A673 (cell line): ENCODE results near the gene PFN2. TPM values are rescaled to one million over a fixed set of nuclear protein-coding genes. Genes with fewer than 3 reads are reported as not detected.

Experiments
- BruUV-seq: library from RNA; stranded (reverse); fragments of 400-500 nt; replicated peaks from 2 replicates; lab custom pipeline; 2021; lab: Mats Ljungman, UMichigan
- CTCF ChIA-PET: fragments of 300-600 bp; sonication (Branson Sonifier 250); formaldehyde crosslinking; loops from one replicate; lab custom pipeline; 2022; ENCODE audit warnings: antibody characterized with exemption; lab: Charles Lee
- POLR2A ChIA-PET: fragments of 300-600 bp; sonication (Branson Sonifier 250); formaldehyde crosslinking; loops from one replicate; lab custom pipeline; 2022; ENCODE audit warnings: antibody characterized with exemption; ENCODE audit not compliant: low non-redundant PET; lab: Charles Lee
- DNase-seq: peaks from one replicate; pipeline ENCODE4 v3.0.0-alpha.2; 2015; ENCODE audit warnings: low spot score
- H3K27ac ChIP-seq: fragments of 200-600 bp; sonication (generic); 2 replicates; pipeline ENCODE4 v1.5.1; 2016; ENCODE audit warnings: mixed run types, low read depth, mild to moderate bottlenecking, mixed read lengths, antibody characterized with exemption, low read length; ENCODE audit not compliant: poor library complexity, severe bottlenecking
- H3K27me3 ChIP-seq: fragments of 200-600 bp; sonication (generic); replicated peaks from 2 replicates; pipeline ENCODE4 v1.6.1; 2017; ENCODE audit warnings: mixed run types, low read depth, mild to moderate bottlenecking, mixed read lengths, antibody characterized with exemption, low read length; ENCODE audit not compliant: insufficient read depth, poor library complexity
- H3K36me3 ChIP-seq: fragments of 200-600 bp; sonication (generic); 2 replicates; pipeline ENCODE4 v1.6.1; 2016; ENCODE audit warnings: mixed run types, mild to moderate bottlenecking, mixed read lengths, antibody characterized with exemption, low read length; ENCODE audit not compliant: insufficient read depth, poor library complexity, severe bottlenecking
- H3K4me1 ChIP-seq: fragments of 200-600 bp; sonication (generic); 2 replicates; pipeline ENCODE4 v1.6.1; 2017; ENCODE audit warnings: mixed run types, mild to moderate bottlenecking, mixed read lengths, antibody characterized with exemption, low read length; ENCODE audit not compliant: insufficient read depth, poor library complexity, severe bottlenecking
- H3K4me3 ChIP-seq: fragments of 200-600 bp; sonication (generic); 2 replicates; pipeline ENCODE4 v1.5.1; 2016; ENCODE audit warnings: low read depth, mixed run types, mild to moderate bottlenecking, mixed read lengths, low read length; ENCODE audit not compliant: poor library complexity, severe bottlenecking
- H3K9me3 ChIP-seq: fragments of 200-600 bp; sonication (generic); 2 replicates; pipeline ENCODE4 v1.6.1; 2016; ENCODE audit warnings: mixed run types, low read depth, mild to moderate bottlenecking, mixed read lengths, antibody characterized with exemption, low read length; ENCODE audit not compliant: poor library complexity, severe bottlenecking
- EZH2 ChIP-seq: fragments of 200-600 bp; sonication (generic); IDR thresholded peaks from 2 replicates; pipeline ENCODE4 v1.6.1; 2017; ENCODE audit warnings: borderline replicate concordance, low read depth, mild to moderate bottlenecking, mixed read lengths, antibody characterized with exemption, low read length; ENCODE audit not compliant: poor library complexity, severe bottlenecking
- intact Hi-C: fragments of 100-400 bp; cut with micrococcal nuclease; formaldehyde crosslinking; loops from one replicate; pipeline ENCODE4 v1.10.0; 2022; ENCODE audit not compliant: unreplicated experiment
- total RNA-seq: library from RNA; stranded (reverse); gene quantifications from 2 replicates; pipeline ENCODE4 v1.2.3, GENCODE V29; 2021
- TF ChIP-seq, protein P1 (sequence below): fragments of 300-800, 200-600 bp; sonication (generic); conservative IDR thresholded peaks from 2 replicates; pipeline ENCODE4 v1.5.1; 2017; ENCODE audit warnings: low read depth, mild to moderate bottlenecking, antibody characterized with exemption, low read length, moderate library complexity, mixed read lengths

PFN2 gene
- total RNA-seq, 1 experiment from 2014 or later = 374 TPM

DNA sequence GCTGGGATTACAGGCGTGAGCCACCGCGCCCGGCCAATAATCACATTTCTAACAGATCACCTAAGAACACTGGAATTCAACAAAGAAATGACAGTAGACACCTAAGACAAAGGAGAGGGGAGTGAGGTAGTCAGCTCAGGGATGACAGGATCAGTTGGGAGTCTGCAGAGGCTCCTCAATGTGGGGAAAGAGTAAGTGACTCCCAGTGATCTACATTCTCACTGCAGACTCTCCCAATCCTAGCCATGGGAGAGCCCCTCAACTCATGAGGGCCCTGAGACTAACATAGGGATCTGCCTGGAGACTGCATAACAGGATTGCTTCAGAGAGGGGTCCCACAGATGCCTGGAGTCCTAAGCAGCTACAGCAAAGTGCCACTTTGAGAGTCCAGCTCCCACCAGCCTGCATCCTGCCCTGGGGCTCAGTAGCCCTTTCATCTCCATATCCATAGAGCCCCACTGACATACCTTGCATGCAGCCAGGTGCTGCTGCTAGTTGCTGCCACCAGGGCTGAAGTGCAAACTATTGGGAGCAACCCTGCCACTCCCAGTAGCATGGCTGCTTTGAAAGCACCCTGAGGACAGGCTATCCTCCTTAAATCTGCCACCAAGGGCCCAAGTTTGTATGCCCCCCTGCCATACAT, 21.8 kb upstream of the PFN2 start:
- DNase-seq = no peak

GRCh38 chr3:149990423-149990948, 19.8 kb upstream of the PFN2 start:
- intact Hi-C loops = no loop called here
- H3K27ac ChIP-seq = no peak overlapping the region
- CTCF ChIA-PET = no interaction called here

More for the DNA sequence above, 21.8 kb upstream of the PFN2 start:
- no peaks in the 10 kb centered on the region for H3K36me3 ChIP-seq
- no peak overlapping the region for H3K27ac ChIP-seq
- H3K4me3 ChIP-seq = no peak overlapping the region
- TF ChIP-seq, protein P1, sequence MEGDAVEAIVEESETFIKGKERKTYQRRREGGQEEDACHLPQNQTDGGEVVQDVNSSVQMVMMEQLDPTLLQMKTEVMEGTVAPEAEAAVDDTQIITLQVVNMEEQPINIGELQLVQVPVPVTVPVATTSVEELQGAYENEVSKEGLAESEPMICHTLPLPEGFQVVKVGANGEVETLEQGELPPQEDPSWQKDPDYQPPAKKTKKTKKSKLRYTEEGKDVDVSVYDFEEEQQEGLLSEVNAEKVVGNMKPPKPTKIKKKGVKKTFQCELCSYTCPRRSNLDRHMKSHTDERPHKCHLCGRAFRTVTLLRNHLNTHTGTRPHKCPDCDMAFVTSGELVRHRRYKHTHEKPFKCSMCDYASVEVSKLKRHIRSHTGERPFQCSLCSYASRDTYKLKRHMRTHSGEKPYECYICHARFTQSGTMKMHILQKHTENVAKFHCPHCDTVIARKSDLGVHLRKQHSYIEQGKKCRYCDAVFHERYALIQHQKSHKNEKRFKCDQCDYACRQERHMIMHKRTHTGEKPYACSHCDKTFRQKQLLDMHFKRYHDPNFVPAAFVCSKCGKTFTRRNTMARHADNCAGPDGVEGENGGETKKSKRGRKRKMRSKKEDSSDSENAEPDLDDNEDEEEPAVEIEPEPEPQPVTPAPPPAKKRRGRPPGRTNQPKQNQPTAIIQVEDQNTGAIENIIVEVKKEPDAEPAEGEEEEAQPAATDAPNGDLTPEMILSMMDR = no peak
- TF ChIP-seq EZH2 = no peak
- CTCF ChIA-PET = no interaction called here
- BruUV-seq = no TSS peak
- peaks cover 18% of the 10 kb centered on the region for H3K9me3 ChIP-seq
- intact Hi-C loops = no loop called here
- POLR2A ChIA-PET = no interaction called here
- no peaks in the 10 kb centered on the region for H3K4me1 ChIP-seq
- H3K27me3 ChIP-seq = no peaks in the 10 kb centered on the region

GRCh38 chr3:149989307-149989706, 18.6 kb upstream of the PFN2 start:
- intact Hi-C loops = no loop called here
- no peak for DNase-seq
- TF ChIP-seq EZH2 = no peak
- TF ChIP-seq, protein P1 = no peak
- no peaks in the 10 kb centered on the region for H3K4me1 ChIP-seq
- POLR2A ChIA-PET = interaction anchor here (0.6 kb wide), 1 partner anchor 194 kb away, joined by 13 read pairs; no protein-coding TSS in a partner anchor
- no peaks in the 10 kb centered on the region for H3K27me3 ChIP-seq
- BruUV-seq = no TSS peak
- H3K9me3 ChIP-seq = peaks cover 3% of the 10 kb centered on the region
- no peaks in the 10 kb centered on the region for H3K36me3 ChIP-seq
- no peak overlapping the region for H3K27ac ChIP-seq
- no peak overlapping the region for H3K4me3 ChIP-seq
- CTCF ChIA-PET = no interaction called here

More at GRCh38 chr3:149990423-149990948, 19.8 kb upstream of the PFN2 start:
- Histone ChIP-seq H3K27me3 (no peaks in the 10 kb centered on the region), H3K9me3 (peaks cover 15% of the 10 kb centered on the region), H3K4me3 (no peak overlapping the region), H3K4me1 (no peaks in the 10 kb centered on the region), H3K36me3 (no peaks in the 10 kb centered on the region)
- no peak for DNase-seq
- POLR2A ChIA-PET = no interaction called here
- BruUV-seq = no TSS peak
- TF ChIP-seq, protein P1 = no peak
- TF ChIP-seq EZH2 = no peak
